Heart left ventricle (tissue), 13 donors: ENCODE measurements around the gene C1orf115.

Experiments
- POLR2A ChIP-seq, 2 donors: fragments of 450-650 bp; IDR thresholded peaks; one replicate each; pipeline ENCODE4 v1.6.1; 2017; ENCODE audit warnings: antibody characterized with exemption in 2 of 2, mild to moderate bottlenecking in 2 of 2, moderate library complexity in 2 of 2
- TF ChIP-seq, protein P1 (sequence below), 12 donors: fragments of 200-600 bp; sonication (generic) in 4 of 12; IDR thresholded peaks; one replicate each; pipeline versions ENCODE4 v1.5.0 to v1.8.0; 2018 to 2022; ENCODE audit warnings: antibody characterized with exemption in 12 of 12, mild to moderate bottlenecking in 5 of 12
- donor health status: ischemic (EF 13 %, LVEDD 7.1; RV severe dilation, severe dysfunction).
- donor health status: DM: no; HTN: yes; CAD: no.
- donor health status: DM: no; HTN: no; CAD: no.
- donor health status: ischemic (EF 25% LVEDD 6.9; RV normal size, moderate dysfunction).
- donor health status: ischemic (EF 25% LVEDD 5.7; RV mildly dilated, moderate dysfunction).
- donor health status: ischemic (EF 35%, LVEDD 5.7; RV mildly dilated, moderate dysfunction).
- donor health status: nonischemic (EF 11% LVEDD 7.7; RV severe dilation, severe dysfunction).
- donor health status: DM: yes; HTN: yes; CAD: no.
- donor health status: PGD.
- donor health status: ischemic (EF 29% LVEDD 5.4; RV normal size, mild dysfunction).
- donor health status: nonischemic (EF 23%, LVEDD 6.1; RV moderate dilation, normal function).

DNA sequence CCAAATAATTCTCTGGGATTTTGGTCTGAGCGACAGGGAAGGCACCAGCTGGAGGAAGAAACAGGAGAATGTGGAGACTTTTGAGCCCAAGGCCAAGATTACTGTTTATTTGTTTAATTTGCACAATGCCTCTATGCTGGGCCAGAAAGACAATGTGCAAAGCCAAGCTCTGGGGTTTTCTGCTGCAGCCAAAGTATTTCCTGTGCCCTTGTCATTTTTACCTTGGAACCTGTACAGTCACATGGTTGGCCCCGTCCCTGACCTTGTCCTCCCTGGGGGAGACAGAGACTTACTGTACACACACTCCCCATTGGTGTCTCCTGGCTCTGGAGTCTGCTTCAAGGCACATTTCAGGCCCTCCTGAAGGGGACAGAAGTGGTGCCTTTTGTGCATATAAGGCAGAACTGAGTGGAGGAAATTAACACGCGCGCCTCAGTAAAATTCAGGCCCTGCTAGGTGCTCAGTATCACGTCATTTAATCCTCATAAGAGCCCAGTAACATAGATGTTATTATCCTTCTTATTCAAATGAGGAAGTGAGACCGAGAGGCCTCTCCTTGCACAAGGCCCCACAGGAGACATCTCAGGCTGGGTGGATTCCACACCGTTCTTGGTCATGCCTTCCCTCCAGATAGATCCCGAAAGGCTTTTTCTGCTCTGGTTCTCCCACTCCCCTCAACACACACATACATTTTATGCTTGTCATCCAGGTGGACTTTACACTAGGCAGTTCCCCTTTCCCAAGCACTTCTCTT, 21.1 kb downstream of the C1orf115 start:
- TF ChIP-seq, protein P1, sequence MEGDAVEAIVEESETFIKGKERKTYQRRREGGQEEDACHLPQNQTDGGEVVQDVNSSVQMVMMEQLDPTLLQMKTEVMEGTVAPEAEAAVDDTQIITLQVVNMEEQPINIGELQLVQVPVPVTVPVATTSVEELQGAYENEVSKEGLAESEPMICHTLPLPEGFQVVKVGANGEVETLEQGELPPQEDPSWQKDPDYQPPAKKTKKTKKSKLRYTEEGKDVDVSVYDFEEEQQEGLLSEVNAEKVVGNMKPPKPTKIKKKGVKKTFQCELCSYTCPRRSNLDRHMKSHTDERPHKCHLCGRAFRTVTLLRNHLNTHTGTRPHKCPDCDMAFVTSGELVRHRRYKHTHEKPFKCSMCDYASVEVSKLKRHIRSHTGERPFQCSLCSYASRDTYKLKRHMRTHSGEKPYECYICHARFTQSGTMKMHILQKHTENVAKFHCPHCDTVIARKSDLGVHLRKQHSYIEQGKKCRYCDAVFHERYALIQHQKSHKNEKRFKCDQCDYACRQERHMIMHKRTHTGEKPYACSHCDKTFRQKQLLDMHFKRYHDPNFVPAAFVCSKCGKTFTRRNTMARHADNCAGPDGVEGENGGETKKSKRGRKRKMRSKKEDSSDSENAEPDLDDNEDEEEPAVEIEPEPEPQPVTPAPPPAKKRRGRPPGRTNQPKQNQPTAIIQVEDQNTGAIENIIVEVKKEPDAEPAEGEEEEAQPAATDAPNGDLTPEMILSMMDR (IDR thresholded peaks at IDR 0.05): no peak
- no peak for TF ChIP-seq POLR2A (IDR thresholded peaks at IDR 0.05)
